Esophagus squamous epithelium (tissue), 4 donors: ENCODE measurements around the gene EIF4G2.

ENCODE experiments used
- CTCF ChIP-seq, 6 experiments: fragments of 450-650 bp in 4 of 6; fragments of 200-600 bp in 2 of 6; sonication (generic) in 2 of 6; IDR thresholded peaks; one replicate each; pipeline ENCODE4 v1.5.1; 2016 to 2019; ENCODE audit warnings: antibody characterized with exemption in 6 of 6, mild to moderate bottlenecking in 4 of 6, moderate library complexity in 4 of 6
- POLR2A ChIP-seq, 4 donors: fragments of 450-650 bp; IDR thresholded peaks; one replicate each; pipeline ENCODE4 v1.6.1; 2017; ENCODE audit warnings: antibody characterized with exemption in 4 of 4, mild to moderate bottlenecking in 4 of 4, moderate library complexity in 3 of 4

DNA sequence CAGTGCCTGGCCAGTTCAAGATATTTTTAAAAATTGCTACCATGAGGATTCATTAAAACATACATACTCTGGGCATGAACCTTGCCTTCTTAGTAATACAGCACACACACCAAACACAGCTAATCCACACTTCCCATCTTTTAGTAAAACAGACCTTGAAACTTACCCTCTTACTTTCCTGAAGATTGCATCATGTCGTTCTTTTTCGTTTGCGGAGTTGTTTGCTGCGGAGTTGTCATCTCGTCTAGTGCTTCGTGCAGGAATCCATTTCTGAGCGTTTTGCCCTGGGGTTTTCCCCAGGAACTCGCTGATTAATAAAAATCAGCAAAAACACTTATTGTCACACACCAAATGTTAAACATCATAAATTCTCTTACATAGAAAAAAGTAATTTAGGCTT, 3.0 kb downstream of the EIF4G2 start:
- no peak for TF ChIP-seq POLR2A (IDR thresholded peaks at IDR 0.05)
- no peak for TF ChIP-seq CTCF (IDR thresholded peaks at IDR 0.05)
